GM19328 (cell line): ENCODE results near the gene GAS2L2.
"Not testable (repeated sequence)": the region's sequence is repeated elsewhere in the genome, so short reads cannot be mapped to it uniquely, and the experiment has no call there.

Source experiments
- ATAC-seq: cut with Tn5 transposase; IDR thresholded peaks from one replicate; pipeline ENCODE4 v1.9.1; 2021; ENCODE audit warnings: mild to moderate bottlenecking, moderate library complexity; ENCODE audit not compliant: unreplicated experiment

The GAS2L2 gene

GRCh38 chr17:35730400-35731005 lies 22.5 kb downstream of the GAS2L2 start:
- ATAC-seq, result no peak

- no peak for ATAC-seq
These were observed 23.6 kb downstream of the GAS2L2 start for GRCh38 chr17:35729405-35729833.

DNA sequence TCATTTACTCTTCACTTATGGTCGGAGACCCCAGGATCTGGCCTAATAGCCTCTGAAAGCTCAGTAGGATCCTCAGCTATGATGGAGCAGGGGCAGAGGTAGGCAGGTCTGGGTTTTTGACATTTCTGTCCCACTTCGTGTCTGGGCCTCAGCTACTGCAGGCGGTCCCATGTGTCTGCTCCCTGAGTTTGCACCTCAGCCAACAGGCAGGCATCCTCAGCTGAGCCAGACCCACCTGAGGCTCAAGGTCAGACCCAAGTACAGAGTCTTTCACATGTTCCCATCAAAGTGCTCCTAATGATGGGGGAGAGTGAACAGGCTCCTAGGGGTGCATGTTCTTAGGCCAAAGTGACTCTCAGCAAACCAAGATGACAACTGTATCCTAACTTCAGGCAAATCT lies 24.5 kb downstream of the GAS2L2 start:
- no peak for ATAC-seq

- no peak for ATAC-seq
These were observed 25.4 kb downstream of the GAS2L2 start for GRCh38 chr17:35727635-35728034.

GRCh38 chr17:35726953-35727460 lies 26.0 kb downstream of the GAS2L2 start:
- ATAC-seq, result no peak

DNA sequence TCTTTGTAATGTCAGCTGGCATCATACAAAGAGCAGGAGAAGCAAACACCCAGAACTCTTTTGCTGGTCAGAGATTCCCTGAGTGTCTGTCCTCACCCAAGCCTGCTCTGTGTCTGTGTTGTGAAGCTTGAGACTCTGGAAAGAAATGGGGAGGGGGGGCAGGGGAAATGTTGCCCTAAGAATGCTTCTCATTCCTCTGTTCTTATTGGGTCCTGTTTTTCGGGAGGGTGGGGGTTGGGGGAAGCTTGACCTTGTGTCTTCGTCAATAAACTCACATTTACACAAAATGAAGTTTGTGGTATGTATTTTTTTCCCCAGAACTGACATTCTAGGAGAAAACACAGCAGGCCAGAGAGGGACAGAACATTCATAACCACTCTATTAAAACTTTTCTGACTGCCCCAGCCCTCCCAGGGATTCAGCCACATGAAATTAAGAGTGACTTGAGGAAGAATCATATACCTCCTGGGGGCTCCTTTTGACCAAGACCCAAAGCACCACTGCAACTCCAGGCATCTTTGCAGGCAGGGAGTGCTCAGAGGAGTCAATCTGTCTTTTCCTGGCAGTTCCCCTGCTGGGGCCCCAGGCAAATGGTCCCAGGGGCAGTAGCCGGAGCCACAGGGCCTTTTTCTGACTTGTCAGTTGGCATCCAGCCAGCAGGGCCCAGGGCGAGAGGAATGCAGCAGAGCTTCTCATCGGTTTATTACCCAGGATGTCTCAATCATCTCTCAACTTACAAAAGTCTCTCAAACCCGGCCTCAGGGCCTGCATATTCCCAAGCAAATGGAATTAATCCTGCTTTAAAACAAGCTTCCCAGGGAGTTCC lies 26.7 kb downstream of the GAS2L2 start:
- ATAC-seq, result no peak

DNA sequence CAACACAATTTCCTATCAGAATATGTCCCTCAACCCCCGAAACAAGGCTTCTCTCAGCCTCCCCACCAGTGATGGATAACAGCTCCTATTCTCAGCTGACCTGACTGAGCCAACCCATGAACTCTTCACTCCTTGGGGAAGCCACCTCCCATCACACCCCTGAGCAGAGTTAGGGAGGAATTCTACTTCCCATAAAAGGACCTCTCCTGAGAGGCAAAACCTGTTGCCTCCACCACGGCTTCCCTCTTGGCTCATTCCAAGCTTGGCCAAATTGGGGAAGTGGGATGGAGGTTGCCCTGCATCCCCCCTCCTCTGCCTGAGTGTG lies 27.3 kb downstream of the GAS2L2 start:
- no peak for ATAC-seq

GRCh38 chr17:35725058-35725457 lies 28.0 kb downstream of the GAS2L2 start:
- ATAC-seq, result no peak

DNA sequence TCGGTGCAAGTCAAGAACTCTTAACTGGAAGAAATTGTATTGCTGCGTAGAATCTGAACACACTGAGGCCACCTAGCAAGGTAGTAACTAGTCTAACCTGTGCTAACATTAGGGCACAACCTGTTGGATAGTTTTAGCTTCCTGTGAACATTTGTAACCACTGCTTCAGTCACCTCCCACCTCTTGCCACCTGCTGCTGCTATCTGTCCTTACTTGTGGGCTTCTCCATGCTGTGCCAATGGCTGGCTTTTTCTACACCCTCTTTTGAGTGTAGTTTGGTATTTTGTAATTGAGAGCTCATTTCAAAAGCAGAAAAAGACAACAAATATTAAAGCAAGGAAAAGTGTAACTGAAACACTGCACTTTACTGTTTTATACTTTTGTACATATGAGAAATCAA lies 29.3 kb downstream of the GAS2L2 start:
- no peak for ATAC-seq

DNA sequence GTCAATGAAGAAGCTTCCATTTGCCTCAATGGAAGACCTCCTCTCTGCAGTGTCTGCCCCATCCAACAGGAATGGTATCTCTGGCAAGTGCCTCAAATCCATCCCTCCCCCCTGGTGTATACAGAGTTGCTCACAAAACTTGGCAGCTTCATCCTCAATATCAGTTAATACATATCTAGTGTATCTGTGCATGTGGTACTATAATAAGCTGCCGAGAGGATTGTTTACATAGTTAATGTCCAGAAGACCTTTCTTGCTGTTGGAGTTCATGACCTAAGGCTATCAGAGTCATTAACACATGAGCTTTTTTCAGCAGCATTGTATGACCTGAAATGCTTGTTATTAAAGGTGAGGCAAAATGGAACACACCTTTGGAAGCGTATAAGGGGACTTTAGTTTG lies 35.6 kb downstream of the GAS2L2 start:
- no peak for ATAC-seq

DNA sequence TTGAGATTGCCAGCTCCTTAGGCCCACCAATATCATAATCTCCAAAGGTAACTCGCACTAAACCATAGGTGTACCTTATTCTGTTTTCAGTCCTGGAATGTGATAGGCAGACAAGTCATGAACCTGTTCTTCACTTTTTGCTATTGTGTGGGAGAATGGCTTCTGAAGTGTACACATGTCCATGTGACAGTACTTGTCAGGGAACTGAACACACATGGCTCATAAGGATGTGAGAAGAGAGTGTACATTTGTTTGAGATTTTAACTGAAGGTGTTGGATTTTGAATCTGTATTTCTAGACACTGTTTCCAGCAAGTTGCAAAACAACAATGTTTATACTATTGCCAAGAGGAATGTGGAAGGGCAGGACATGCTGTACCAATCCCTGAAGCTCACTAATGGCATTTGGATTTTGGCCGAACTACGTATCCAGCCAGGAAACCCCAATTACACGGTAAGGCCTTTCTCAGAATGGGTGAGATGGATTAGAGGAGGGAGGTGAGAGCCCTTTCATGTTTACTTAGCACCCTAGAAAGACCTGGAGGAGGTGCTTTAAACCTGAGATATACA lies 36.1 kb downstream of the GAS2L2 start:
- ATAC-seq, result no peak

GRCh38 chr17:35716173-35716572 lies 36.9 kb downstream of the GAS2L2 start:
- ATAC-seq, result no peak

- no peak for ATAC-seq
These were observed 37.6 kb downstream of the GAS2L2 start for GRCh38 chr17:35715416-35715815.

GRCh38 chr17:35714988-35715387 lies 38.1 kb downstream of the GAS2L2 start:
- ATAC-seq, result no peak

- no peak for ATAC-seq
These were observed 39.8 kb downstream of the GAS2L2 start for GRCh38 chr17:35713069-35713728.

- no peak for ATAC-seq
These were observed 42.1 kb downstream of the GAS2L2 start for GRCh38 chr17:35710950-35711349.

DNA sequence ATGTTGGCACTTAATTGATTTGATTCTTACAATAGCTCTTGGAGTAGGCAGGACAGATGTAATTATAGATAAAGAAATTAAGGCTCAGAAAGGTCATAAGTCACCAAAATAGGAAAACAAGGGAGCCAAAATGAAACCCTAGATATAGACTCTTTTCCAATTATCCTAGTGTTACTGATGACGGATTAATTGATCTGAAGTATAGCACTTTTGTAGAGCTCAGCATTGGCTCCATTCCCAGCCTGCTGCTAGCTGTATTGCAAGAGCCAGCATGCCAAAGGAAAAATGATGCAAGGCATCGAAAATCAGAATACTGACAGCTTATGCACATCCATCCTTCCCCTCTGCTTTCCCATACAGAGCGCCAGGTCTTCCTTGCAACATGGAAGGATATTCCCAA lies 43.2 kb downstream of the GAS2L2 start:
- ATAC-seq, result no peak

- no peak for ATAC-seq
These were observed 44.1 kb downstream of the GAS2L2 start for GRCh38 chr17:35708951-35709350.

GRCh38 chr17:35708149-35708548 lies 44.9 kb downstream of the GAS2L2 start:
- no peak for ATAC-seq

DNA sequence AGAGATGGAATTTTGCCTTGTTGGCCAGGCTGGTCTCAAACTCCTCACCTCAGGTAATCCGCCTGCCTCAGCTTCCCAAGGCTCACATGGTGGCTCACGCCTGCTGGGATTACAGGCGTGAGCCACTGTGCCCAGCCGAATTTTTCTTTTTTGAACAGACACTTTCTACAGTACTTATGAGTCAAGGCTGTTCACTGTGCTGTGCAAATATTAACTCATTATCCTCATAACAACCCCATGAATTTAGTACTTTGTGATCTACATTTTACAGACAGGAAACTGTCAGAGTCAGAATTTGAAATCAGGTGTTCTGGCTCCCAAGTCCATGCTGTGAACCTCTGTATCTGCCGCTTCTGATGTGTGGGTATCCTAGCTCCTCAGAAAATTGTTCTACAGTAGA lies 47.3 kb downstream of the GAS2L2 start:
- ATAC-seq, result no peak

DNA sequence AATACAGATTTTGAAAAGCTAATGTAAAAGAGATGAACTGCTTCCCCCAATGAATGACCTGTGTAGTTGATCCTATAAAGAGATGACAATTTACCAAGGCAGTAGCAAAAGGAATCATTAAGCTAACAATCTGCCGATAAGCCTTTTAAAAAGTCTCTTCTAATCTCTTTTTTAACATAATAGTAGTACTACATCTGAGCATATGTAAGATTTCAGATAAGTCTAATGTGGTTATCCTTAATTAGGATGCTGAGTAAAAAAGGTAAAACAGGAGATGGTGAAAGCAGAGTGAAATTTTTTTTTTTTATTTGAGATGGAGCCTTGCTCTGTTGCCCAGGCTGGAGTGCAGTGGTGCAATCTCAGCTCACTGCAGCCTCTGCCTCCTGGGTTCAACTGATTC lies 47.8 kb downstream of the GAS2L2 start:
- no peak for ATAC-seq

DNA sequence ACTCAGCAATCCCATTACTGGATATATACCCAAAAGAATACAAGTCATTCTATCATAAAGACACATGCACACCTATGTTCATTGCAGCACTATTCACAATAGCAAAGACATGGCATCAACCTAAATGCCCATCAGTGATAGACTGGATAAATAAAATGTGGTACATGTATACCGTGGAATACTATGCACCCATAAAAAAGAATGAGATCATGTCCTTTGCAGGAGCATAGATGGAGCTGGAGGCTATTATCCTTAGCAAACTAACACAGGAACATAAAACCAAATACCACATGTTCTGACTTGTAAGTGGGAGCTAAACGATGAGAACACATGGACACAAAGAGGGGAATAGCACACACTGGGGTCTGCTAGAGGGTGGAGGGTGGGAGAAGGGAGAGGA lies 49.7 kb downstream of the GAS2L2 start:
- not testable (repeated sequence) for ATAC-seq
